ENCODE data around the gene PCDHGA3. TPM values are rescaled to one million over a fixed set of nuclear protein-coding genes. Genes with fewer than 3 reads are reported as not detected.
"Not testable (repeated sequence)": the region's sequence is repeated elsewhere in the genome, so short reads cannot be mapped to it uniquely, and the experiment has no call there.

The PCDHGA3 gene
- polyA plus RNA-seq, 3 donors = not detected

DNA sequence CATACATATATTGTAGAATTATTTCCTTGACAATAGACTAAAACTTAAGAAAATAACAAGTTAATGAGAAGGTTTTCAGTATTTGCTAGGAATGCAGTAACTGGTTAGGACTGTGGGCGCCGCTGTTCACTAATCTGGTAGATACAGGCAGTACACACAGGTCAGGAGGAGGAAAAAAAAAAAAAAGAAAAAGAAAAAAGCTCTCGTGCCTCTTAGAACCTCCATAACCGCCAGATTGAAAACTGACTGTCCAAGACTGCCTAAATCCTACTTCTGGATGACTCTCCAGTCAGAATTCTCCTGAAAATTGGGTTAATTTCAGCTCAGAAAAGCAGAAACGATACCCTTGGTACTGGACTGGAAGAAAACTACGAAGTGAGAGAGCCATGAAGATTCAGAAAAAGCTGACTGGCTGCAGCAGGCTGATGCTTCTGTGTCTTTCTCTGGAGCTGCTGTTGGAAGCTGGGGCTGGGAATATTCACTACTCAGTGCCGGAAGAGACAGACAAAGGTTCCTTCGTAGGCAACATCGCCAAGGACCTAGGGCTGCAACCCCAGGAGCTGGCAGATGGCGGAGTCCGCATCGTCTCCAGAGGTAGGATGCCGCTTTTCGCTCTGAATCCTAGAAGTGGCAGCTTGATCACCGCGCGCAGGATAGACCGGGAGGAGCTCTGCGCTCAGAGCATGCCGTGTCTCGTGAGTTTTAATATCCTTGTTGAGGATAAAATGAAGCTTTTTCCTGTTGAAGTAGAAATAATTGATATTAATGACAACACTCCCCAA lies 13.1 kb upstream of the PCDHGA3 start, which contains the start of gene PCDHGA1:
PCDHGA1 (plus strand) TSS at position 216 of the 782 bp plus-strand sequence.
- Histone ChIP-seq H4K20me1 (ENCODE audit: insufficient read depth, low read length) (no peaks in the 10 kb centered on the region), H3K9ac (ENCODE audit: insufficient read depth, low read length, poor library complexity, severe bottlenecking) (no peak within 1 kb of the TSS), H3K79me2 (ENCODE audit: insufficient read depth, low read length) (no peaks in the 10 kb centered on the region), H3K36me3 (replicated peaks in 1 of 2; ENCODE audit: control insufficient read depth in 1 of 2, insufficient read depth in 2 of 2, low read length in 2 of 2) (no peaks in the 10 kb centered on the region), H3K9me3 (replicated peaks in 1 of 2; ENCODE audit: control insufficient read depth in 1 of 2, insufficient read depth in 1 of 2, low read length in 2 of 2) (peaks cover 48 to 63% of the 10 kb centered on the region in 2 donors), H3K4me1 (ENCODE audit: control insufficient read depth in 1 of 2, insufficient read depth in 2 of 2, low read length in 2 of 2) (no peaks in the 10 kb centered on the region), H3K27ac (ENCODE audit: low read depth in 1 of 2, low read length in 2 of 2) (no peak within 1 kb of the TSS), H3K4me2 (replicated peaks; ENCODE audit: extremely low read depth, low read length, poor library complexity, severe bottlenecking) (no peak within 1 kb of the TSS), H2AFZ (ENCODE audit: insufficient read depth, low read depth, low read length, poor library complexity, severe bottlenecking) (peak within 1 kb of the TSS; percentile 6), H3K27me3 (ENCODE audit: control insufficient read depth in 2 of 2, insufficient read depth in 2 of 2, low read length in 2 of 2) (peaks cover 49 to 82% of the 10 kb centered on the region in 2 donors), H3K4me3 (replicated peaks in 1 of 3; ENCODE audit: low read depth in 2 of 3, low read length in 3 of 3) (no peak within 1 kb of the TSS)
- DNase-seq = no peak
- peak within 1 kb of the TSS in 1 of 2 donors; percentile 51 for H3K4me3 Mint-ChIP-seq
- 23% methylated on average over 14 of the region's 21 CpGs for WGBS (ENCODE audit: insufficient coverage)
- H3K27me3 Mint-ChIP-seq (ENCODE audit: low read depth in 3 of 3) = peaks cover 30 to 75% (median 63%) of the 10 kb centered on the region in 3 donors
- H3K27ac Mint-ChIP-seq = no peak within 1 kb of the TSS
- H3K36me3 Mint-ChIP-seq = peaks cover 0 to 3% of the 10 kb centered on the region in 2 donors
- H3K4me1 Mint-ChIP-seq = peaks cover 5% of the 10 kb centered on the region
- TF ChIP-seq CTCF (IDR thresholded peaks at IDR 0.05) = peak; percentile 51
- peaks cover 19 to 78% (median 66%) of the 10 kb centered on the region in 7 donors for H3K9me3 Mint-ChIP-seq
- intact Hi-C loops (cut with micrococcal nuclease) = no loop called here

GRCh38 chr5:141332571-141332970 lies 11.1 kb upstream of the PCDHGA3 start:
- H3K9ac ChIP-seq (ENCODE audit: insufficient read depth, low read length, poor library complexity, severe bottlenecking); H3K4me2 ChIP-seq (replicated peaks; ENCODE audit: extremely low read depth, low read length, poor library complexity, severe bottlenecking); H4K20me1 ChIP-seq (ENCODE audit: insufficient read depth, low read length); H3K27ac ChIP-seq (ENCODE audit: low read depth in 1 of 2, low read length in 2 of 2); DNase-seq; intact Hi-C loops (cut with micrococcal nuclease); H3K4me1 Mint-ChIP-seq; H3K27ac Mint-ChIP-seq; H2AFZ ChIP-seq (ENCODE audit: insufficient read depth, low read depth, low read length, poor library complexity, severe bottlenecking); H3K4me3 ChIP-seq (replicated peaks in 1 of 3; ENCODE audit: low read depth in 2 of 3, low read length in 3 of 3); H3K36me3 ChIP-seq (replicated peaks in 1 of 2; ENCODE audit: control insufficient read depth in 1 of 2, insufficient read depth in 2 of 2, low read length in 2 of 2); H3K4me1 ChIP-seq (ENCODE audit: control insufficient read depth in 1 of 2, insufficient read depth in 2 of 2, low read length in 2 of 2); H3K79me2 ChIP-seq (ENCODE audit: insufficient read depth, low read length); H3K36me3 Mint-ChIP-seq: not testable (repeated sequence)
- H3K27me3 Mint-ChIP-seq (ENCODE audit: low read depth in 3 of 3) = peaks cover 28 to 79% (median 62%) of the 10 kb centered on the region in 3 donors
- Histone ChIP-seq H3K27me3 (ENCODE audit: control insufficient read depth in 2 of 2, insufficient read depth in 2 of 2, low read length in 2 of 2) (peaks cover 38 to 84% of the 10 kb centered on the region in 2 donors), H3K9me3 (replicated peaks in 1 of 2; ENCODE audit: control insufficient read depth in 1 of 2, insufficient read depth in 1 of 2, low read length in 2 of 2) (peaks cover 33 to 57% of the 10 kb centered on the region in 2 donors)
- H3K9me3 Mint-ChIP-seq = peaks cover 15 to 80% (median 52%) of the 10 kb centered on the region in 7 donors
- WGBS (ENCODE audit: insufficient coverage) = 42% methylated on average over 29 of the region's 39 CpGs
- peak overlapping the region in 1 of 2 donors; percentile 62 for H3K4me3 Mint-ChIP-seq
